Mesodermal cell (in vitro differentiated cells): ENCODE data around the gene ROMO1.
"Not testable (repeated sequence)": the region's sequence is repeated elsewhere in the genome, so short reads cannot be mapped to it uniquely, and the experiment has no call there.

Experiments used
- H3K27ac ChIP-seq: 2 replicates; pipeline ENCODE4 v1.7.0; 2013; ENCODE audit warnings: mild to moderate bottlenecking, low read depth, low read length, moderate library complexity; ENCODE audit not compliant: severe bottlenecking
- H3K36me3 ChIP-seq: 2 replicates; pipeline ENCODE4 v1.7.1; 2013; ENCODE audit warnings: mild to moderate bottlenecking, low read length, moderate library complexity; ENCODE audit not compliant: control insufficient read depth, insufficient read depth
- H3K4me1 ChIP-seq: one replicate; pipeline ENCODE4 v1.7.1; 2013; ENCODE audit warnings: mild to moderate bottlenecking, low read length; ENCODE audit not compliant: insufficient read depth, control insufficient read depth, poor library complexity, severe bottlenecking
- H3K4me3 ChIP-seq: 2 replicates; pipeline ENCODE4 v1.7.0; 2013; ENCODE audit warnings: low read length, control low read depth, mild to moderate bottlenecking; ENCODE audit not compliant: insufficient read depth, poor library complexity, severe bottlenecking; ENCODE audit errors: extremely low read depth
- H3K9me3 ChIP-seq: 2 replicates; pipeline ENCODE4 v1.7.1; 2013; ENCODE audit warnings: mild to moderate bottlenecking, low read length, moderate library complexity; ENCODE audit not compliant: control insufficient read depth
- WGBS, 2 experiments: methylation state at CpG; one replicate each; pipeline ENCODE4 v1.1.5; 2013; ENCODE audit warnings: missing lambda C conversion rate in 2 of 2; ENCODE audit not compliant: insufficient coverage in 2 of 2; 5-methylcytosine and 5-hydroxymethylcytosine counted together

ROMO1 gene

DNA sequence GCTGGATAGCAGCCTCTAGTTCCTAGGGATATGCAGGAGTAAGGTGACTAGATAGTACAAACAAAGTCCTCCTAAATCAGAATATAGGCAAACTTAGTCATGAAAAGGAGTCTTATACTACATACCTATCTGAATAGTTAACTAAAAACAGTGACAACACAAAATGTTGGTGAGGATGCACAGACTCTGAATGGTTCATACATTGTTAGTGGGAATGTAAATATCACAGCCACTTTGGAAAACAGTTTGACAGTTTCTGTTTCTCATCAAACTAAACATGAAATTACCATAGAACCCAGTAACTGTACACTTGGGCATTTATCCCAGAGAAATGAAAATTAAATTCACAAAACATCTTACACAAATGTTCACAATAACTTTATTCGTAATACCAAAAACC, 17.2 kb upstream of the ROMO1 start:
- H3K4me3 ChIP-seq: no peak overlapping the region
- H3K27ac ChIP-seq: no peak overlapping the region
- H3K4me1 ChIP-seq: no peaks in the 10 kb centered on the region
- WGBS, 2 experiments: 94 to 100% methylated on average over 1 of the region's 1 CpG
- no peaks in the 10 kb centered on the region for H3K9me3 ChIP-seq
- H3K36me3 ChIP-seq: peaks cover 4% of the 10 kb centered on the region

DNA sequence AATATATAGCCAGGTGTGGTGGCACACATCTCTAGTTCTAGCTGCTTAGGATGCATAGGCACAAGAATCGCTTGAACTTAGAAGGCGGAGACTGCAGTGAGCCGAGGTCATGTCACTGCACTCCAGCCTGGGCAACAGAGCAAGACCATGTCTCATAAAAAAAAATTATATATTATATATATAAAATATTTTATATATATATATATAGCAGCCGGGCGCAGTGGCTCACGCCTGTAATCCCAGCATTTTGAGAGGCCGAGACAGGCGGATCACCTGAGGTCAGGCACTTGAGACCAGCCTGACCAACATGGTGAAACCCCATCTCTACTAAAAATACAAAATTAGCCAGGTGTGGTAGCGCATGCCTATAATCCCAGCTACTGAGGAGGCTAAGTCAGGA, 13.8 kb upstream of the ROMO1 start:
- not testable (repeated sequence) for H3K4me1 ChIP-seq, H3K27ac ChIP-seq, H3K4me3 ChIP-seq, H3K9me3 ChIP-seq
- H3K36me3 ChIP-seq: peaks cover 32% of the 10 kb centered on the region
- WGBS, 2 experiments: 90 to 94% methylated on average over 2 of the region's 9 CpGs

DNA sequence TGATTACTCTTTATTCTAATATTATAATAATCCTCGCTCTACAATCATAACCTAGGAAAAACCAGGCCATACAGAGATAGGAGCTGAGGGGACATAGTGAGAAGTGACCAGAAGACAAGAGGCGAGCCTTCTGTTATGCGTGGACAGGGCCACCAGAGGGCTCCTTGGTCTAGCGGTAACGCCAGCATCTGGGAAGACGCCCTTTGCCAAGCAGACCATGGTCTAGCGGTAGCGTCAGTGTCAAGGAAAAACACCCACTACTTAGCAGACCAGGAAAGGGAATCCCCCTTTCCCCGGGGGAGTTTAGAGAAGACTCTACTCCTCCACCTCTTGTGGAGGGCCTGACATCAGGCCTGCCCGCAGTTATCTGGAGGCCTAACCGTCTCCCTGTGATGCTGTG, 12.3 kb upstream of the ROMO1 start:
- peaks cover 34% of the 10 kb centered on the region for H3K36me3 ChIP-seq
- not testable (repeated sequence) for H3K4me1 ChIP-seq, H3K4me3 ChIP-seq, H3K27ac ChIP-seq, H3K9me3 ChIP-seq
- 80 to 90% methylated on average over 6 to 7 of the region's 11 CpGs for WGBS, 2 experiments

DNA sequence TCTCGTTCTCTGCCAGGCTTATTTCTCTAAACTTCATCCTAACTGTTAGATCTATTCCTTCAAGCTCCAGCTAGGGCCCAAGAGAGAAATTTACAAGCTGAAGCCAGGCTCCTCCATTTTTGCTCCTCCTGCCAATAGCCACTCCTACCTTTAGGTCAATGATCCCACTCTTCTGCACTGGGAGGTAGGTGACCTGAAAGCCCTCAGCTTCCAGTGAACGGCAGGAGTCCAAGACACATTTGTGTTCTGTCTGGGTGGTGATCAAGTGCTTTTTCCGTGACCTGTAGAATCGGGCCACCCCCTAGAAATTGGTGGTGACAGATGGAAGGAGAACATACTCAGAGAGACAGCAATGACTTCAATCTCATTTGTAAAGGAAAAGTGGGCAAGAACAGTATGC, 8.9 kb upstream of the ROMO1 start:
- Histone ChIP-seq H3K9me3 (peaks cover 9% of the 10 kb centered on the region), H3K27ac (no peak overlapping the region), H3K4me3 (no peak overlapping the region), H3K36me3 (peaks cover 42% of the 10 kb centered on the region), H3K4me1 (no peaks in the 10 kb centered on the region)
- 92% methylated on average over 2 of the region's 4 CpGs; no CpG with 5 or more reads in 1 of the 2 experiments for WGBS, 2 experiments

DNA sequence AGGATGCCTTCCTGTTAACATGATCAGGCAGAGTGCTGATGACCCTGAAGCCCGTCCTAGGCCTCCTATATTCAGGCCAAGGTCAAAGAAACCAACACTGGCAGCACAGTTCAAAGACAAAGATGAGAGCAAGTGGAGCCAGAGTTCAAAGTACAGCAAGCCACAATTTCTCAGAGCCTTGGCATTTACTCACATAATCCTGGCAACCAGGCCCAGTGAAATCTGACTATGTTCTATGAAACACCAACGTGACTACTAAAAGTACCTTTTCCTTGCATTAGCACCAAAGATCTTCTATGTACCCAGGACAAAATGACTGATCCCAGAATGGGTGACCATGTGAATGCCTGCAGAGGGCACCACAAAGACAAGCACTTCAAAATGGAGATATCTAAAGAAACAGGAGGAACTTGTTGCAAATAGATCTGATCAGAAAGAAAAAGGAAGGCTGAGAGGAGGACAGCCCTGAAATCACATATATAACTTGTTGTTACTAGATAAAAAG, 3.9 kb upstream of the ROMO1 start:
- 86 to 100% methylated on average over 1 to 2 of the region's 2 CpGs for WGBS, 2 experiments
- Histone ChIP-seq H3K36me3 (peaks cover 17% of the 10 kb centered on the region), H3K4me1 (no peaks in the 10 kb centered on the region), H3K9me3 (no peaks in the 10 kb centered on the region), H3K4me3 (no peak overlapping the region), H3K27ac (no peak overlapping the region)

DNA sequence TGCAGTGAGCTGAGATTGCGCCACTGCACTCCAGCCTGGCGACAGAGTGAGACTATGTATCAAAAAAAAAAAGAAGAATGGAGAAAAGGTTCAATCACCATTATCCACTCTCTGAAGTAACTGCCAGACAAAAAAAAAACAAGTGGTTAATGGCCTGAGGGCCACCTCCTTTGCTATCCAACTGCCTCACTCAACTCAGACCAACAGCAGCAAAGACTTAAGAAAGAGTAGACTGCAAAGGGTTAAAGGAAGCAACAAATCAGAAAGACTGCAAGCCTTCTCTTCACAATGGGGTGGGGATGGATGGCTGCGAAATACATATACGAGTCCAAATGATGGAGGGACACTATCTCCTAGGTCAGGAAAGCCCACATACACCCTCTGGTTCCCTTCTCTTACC, 3.2 kb upstream of the ROMO1 start:
- no peaks in the 10 kb centered on the region for H3K4me1 ChIP-seq
- no peaks in the 10 kb centered on the region for H3K9me3 ChIP-seq
- 100% methylated on average over 2 of the region's 4 CpGs; no CpG with 5 or more reads in 1 of the 2 experiments for WGBS, 2 experiments
- no peak overlapping the region for H3K27ac ChIP-seq
- H3K36me3 ChIP-seq: peaks cover 12% of the 10 kb centered on the region
- no peak overlapping the region for H3K4me3 ChIP-seq

DNA sequence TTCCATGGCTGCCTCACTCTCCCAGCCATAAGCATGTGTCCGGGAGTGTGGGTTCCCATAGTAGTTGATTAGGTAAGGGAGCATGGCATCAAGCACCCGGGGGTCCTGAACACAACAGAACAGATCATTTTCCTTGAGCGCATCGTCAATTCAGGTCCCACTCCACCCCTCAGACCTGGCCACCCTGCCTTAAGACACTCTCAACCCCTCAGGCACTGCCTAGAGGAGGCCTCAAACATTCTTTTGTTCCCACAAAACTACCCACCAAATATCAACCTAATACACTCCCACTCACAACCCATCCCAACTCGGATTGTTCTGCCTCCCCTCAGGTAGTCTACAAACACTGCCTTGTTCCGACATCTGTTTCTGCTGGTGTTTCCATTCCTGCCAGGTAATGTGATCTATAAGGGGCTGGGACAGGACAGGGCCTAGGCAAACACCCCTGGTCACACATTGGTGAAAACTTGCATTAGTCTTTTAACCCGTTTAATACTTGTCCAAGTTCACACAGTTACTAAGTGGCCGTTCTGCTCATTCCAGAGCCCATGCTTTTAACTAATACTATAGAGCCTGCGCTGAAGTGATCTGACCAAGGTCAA, 1.4 kb upstream of the ROMO1 start:
- H3K4me1 ChIP-seq: no peaks in the 10 kb centered on the region
- H3K27ac ChIP-seq: no peak overlapping the region
- no peaks in the 10 kb centered on the region for H3K9me3 ChIP-seq
- 81 to 100% methylated on average over 5 to 8 of the region's 9 CpGs for WGBS, 2 experiments
- H3K36me3 ChIP-seq: peaks cover 21% of the 10 kb centered on the region
- H3K4me3 ChIP-seq: peak overlapping the region; percentile 87

DNA sequence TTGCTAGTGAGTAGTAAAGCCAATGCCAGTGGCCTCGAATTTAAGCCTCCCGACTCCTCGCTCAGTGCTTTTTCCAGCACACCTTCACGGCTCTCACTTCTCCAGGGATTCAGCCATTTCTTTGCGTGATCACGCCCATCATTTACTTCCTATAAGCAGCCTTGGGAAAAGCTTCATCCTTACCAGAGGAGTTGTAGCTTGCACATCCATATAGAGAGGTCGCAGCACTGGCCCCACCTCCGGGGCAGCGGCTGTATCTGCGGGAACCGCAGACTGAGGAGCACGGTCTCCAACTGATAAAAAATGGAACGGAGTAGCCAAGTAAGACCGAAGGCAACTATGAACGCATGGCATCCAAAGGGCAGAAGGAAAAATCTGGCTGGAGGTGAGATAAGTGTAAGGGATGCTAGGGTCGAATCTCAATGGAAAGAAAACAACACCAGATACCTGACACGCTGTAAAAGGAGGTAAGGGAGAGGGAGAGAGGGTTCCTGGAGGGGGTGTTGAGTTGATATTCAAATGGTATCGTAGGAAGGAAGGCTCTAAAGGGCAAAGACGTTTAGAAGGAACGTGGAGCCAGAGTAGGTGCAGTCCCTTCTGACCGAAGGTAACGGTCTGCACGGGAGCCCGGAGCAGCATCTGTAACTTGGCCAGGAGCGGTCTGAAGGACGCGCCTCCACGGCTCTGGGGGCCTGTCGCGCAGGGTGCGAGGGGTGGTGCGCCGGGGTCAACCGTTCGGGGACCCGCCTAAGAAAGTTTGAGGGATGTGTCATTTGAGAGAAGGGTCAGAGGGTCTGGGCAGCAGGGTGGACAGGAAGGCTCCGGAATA, 693 bp upstream of the ROMO1 start:
- Histone ChIP-seq H3K4me1 (no peaks in the 10 kb centered on the region), H3K27ac (peak overlapping the region; percentile 88), H3K4me3 (peak overlapping the region; percentile 87), H3K36me3 (peaks cover 23% of the 10 kb centered on the region), H3K9me3 (no peaks in the 10 kb centered on the region)
- 12 to 13% methylated on average over 36 of the region's 37 CpGs for WGBS, 2 experiments

DNA sequence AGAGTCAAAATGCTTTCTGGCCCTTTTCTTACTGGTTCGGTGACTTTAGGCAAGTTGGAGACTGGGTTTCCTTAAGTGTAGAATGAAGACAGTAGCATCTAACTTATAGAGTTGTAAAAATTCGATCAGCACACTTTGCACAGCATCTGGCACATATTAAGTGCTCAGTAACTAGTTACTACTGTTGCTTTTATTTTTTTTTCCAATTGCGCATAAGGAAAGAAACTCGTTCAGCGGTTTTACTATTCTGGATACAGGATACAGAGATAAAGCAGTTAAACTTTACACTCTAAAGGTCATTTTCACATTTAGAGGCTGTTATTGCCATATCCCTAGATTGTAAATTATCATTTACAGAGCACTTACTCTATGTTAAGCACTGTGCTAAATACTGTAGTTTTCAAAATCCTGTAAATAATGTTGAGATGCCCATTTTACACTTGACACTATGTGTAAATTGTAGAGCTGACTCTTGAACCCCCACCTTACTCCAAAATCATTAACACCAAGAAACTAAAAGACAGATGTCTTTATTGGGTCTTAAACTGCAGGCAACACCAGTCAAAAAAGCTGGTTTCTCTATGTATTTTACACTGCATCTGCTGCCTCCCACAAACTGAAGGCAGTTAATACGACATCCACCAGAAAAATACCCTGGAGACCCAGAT, 886 bp downstream of the ROMO1 start:
- H3K36me3 ChIP-seq: peaks cover 38% of the 10 kb centered on the region
- WGBS, 2 experiments: 29% methylated on average over 4 of the region's 6 CpGs; no CpG with 5 or more reads in 1 of the 2 experiments
- H3K27ac ChIP-seq: peak overlapping the region; percentile 88
- H3K4me3 ChIP-seq: peak overlapping the region; percentile 87
- H3K4me1 ChIP-seq: no peaks in the 10 kb centered on the region
- H3K9me3 ChIP-seq: no peaks in the 10 kb centered on the region

DNA sequence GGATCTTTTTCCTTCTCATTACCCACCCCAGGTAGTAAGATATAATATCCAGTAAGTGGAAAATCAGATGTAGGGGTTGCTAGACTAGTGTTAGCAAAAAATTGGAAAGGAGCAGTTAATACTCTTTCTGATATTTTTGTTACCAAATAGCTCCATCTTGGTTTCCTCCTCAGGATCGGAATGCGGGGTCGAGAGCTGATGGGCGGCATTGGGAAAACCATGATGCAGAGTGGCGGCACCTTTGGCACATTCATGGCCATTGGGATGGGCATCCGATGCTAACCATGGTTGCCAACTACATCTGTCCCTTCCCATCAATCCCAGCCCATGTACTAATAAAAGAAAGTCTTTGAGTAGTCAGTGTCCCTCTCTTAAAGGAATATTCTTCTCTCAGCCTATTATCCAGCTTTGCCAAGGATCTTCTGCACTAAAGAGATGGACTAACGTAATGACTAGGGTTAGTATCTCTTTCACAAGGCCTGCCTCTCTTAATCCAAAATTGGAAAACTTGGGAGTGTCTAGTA, 1.5 kb downstream of the ROMO1 start:
- Histone ChIP-seq H3K4me1 (no peaks in the 10 kb centered on the region), H3K9me3 (no peaks in the 10 kb centered on the region), H3K4me3 (peak overlapping the region; percentile 87), H3K36me3 (peaks cover 38% of the 10 kb centered on the region), H3K27ac (no peak overlapping the region)
- 88 to 100% methylated on average over 4 to 6 of the region's 7 CpGs for WGBS, 2 experiments
